Measurements from ENCODE around the gene R3HDM2. TPM values are rescaled to one million over a fixed set of nuclear protein-coding genes. Genes with fewer than 3 reads are reported as not detected.
A peak's percentile ranks its signal among the peaks of the same experiment; 100 is the strongest.
"Not testable (repeated sequence)": the region's sequence is repeated elsewhere in the genome, so short reads cannot be mapped to it uniquely, and the experiment has no call there.

The R3HDM2 gene
- total RNA-seq, 1 experiment from 2014 or later = 34.7 TPM

DNA sequence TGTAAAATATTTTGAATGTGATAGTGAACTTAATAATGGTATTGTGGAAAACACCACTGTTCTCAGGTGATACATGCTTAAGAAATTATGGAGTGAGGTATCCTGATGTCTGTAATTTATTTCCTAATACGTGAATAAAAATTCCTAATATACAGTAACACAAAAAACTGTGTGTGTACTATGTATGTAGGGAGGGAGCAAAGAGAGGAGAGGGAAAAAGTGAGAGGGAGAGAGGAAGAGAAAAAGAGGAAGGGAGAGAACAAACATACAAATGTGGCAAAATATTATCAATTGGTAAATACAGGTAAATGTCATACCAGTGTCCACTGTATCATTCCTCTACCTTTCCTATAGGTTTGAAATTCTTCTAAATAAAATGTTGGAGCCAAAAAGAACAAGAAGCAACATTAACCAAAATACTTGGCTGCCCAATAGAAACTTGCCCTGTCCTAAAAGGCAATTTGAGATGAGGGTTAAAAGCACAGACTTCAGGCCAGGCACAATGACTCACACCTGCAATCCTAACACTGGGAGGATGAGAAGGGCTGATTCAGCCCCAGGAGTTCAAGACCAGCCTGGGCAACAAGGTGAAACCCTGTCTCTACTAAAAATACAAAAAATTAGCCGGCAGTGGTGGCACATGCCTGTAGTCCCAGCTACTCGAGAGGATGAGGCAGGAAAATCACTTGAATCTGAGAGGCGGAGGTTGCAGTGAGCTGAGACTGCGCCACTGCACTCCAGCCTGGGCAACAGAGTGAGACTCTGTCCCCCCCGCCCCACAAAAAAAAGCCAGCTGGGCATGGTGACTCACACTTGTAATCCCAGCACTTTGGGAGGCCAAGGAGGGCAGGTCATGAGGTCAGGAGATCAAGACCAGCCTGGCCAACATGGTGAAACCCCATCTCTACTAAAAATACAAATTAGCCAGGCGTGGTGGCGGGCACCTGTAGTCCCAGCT, 14.5 kb downstream of the R3HDM2 start:
- ChIA-PET CTCF (interaction anchor here (0.6 to 3.1 kb wide), 2 partner anchors 36 to 144 kb away, joined by 4 to 13 read pairs; no protein-coding TSS in a partner anchor), POLR2A (no interaction called here)
- Mint-ChIP-seq H3K4me1 (peaks cover 12% of the 10 kb centered on the region), H3K27me3 (ENCODE audit: low read depth) (no peaks in the 10 kb centered on the region), H3K4me3 (no peak overlapping the region), H3K9me3 (no peaks in the 10 kb centered on the region), H3K36me3 (no peaks in the 10 kb centered on the region), H3K27ac (0 out of 2 replicates have a peak overlapping the region, but pooled peaks have one; percentile 47)
- ATAC-seq (no peak), DNase-seq (ENCODE audit: low spot score) (no peak)
- peak; percentile 30; the same call in 1 of the 2 replicates for TF ChIP-seq ZNF121 (CRISPR knock-in tag; IDR thresholded peaks at IDR 0.05)
- TF ChIP-seq ZNF671 (CRISPR knock-in tag; IDR thresholded peaks at IDR 0.05) = no peak

- peak overlapping the region; percentile 36; the same call in 1 of the 2 replicates for H3K27ac Mint-ChIP-seq
- CTCF ChIA-PET = interaction anchor here (1.4 to 2.0 kb wide), 2 partner anchors 37 to 46 kb away, joined by 4 to 9 read pairs; no protein-coding TSS in a partner anchor
- no peak overlapping the region for H3K4me3 Mint-ChIP-seq
Measured at GRCh38 chr12:57415088-57415487, 15.8 kb downstream of the R3HDM2 start.

DNA sequence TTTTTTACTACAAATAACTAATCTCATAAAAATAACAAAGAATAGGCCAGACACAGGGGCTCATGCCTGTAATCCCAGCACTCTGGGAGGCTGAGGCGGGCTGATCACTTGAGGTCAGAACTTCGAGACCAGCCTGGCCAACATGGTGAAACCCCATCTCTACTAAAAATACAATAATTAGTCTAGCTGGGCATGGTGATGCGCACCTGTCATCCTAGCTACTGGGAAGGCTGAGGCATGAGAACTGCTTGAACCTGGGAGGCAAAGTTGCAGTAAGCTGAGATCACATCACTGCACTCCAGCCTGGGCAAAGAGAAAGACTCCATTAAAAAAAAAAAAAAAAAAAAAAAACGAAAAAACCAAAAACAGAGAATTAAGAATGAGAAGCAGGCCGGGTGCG, 16.7 kb downstream of the R3HDM2 start:
- POLR2A ChIA-PET = interaction anchor here (0.6 kb wide), 1 partner anchor 11 kb away, joined by 3 read pairs; no protein-coding TSS in a partner anchor
- not testable (repeated sequence) for H3K27ac Mint-ChIP-seq

More at GRCh38 chr12:57415088-57415487, 15.8 kb downstream of the R3HDM2 start:
- no peaks in the 10 kb centered on the region for H3K27me3 Mint-ChIP-seq (ENCODE audit: low read depth)
- DNase-seq (ENCODE audit: low spot score) = no peak
- H3K36me3 Mint-ChIP-seq = no peaks in the 10 kb centered on the region
- H3K4me1 Mint-ChIP-seq = peaks cover 12% of the 10 kb centered on the region
- TF ChIP-seq ZNF138 (CRISPR knock-in tag; conservative IDR thresholded peaks at IDR 0.05) (no peak), ATF1 (CRISPR knock-in tag; IDR thresholded peaks at IDR 0.05) (no peak), ZBTB43 (CRISPR knock-in tag; IDR thresholded peaks at IDR 0.05) (no peak), MLX (CRISPR knock-in tag; IDR thresholded peaks at IDR 0.05) (no peak), SOX15 (CRISPR knock-in tag; IDR thresholded peaks at IDR 0.05) (no peak), ZNF423 (CRISPR knock-in tag; IDR thresholded peaks at IDR 0.05) (no peak), HMGXB4 (CRISPR knock-in tag; IDR thresholded peaks at IDR 0.05) (no peak), NR3C1 (CRISPR knock-in tag; conservative IDR thresholded peaks at IDR 0.05; ENCODE audit: low read depth) (no peak), PRRX2 (CRISPR knock-in tag; IDR thresholded peaks at IDR 0.05) (no peak), NFYB (CRISPR knock-in tag; conservative IDR thresholded peaks at IDR 0.05; ENCODE audit: low read depth) (no peak), ZNF425 (CRISPR knock-in tag; conservative IDR thresholded peaks at IDR 0.05) (no peak)
- TF ChIP-seq, protein P1, sequence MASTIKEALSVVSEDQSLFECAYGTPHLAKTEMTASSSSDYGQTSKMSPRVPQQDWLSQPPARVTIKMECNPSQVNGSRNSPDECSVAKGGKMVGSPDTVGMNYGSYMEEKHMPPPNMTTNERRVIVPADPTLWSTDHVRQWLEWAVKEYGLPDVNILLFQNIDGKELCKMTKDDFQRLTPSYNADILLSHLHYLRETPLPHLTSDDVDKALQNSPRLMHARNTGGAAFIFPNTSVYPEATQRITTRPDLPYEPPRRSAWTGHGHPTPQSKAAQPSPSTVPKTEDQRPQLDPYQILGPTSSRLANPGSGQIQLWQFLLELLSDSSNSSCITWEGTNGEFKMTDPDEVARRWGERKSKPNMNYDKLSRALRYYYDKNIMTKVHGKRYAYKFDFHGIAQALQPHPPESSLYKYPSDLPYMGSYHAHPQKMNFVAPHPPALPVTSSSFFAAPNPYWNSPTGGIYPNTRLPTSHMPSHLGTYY (CRISPR knock-in tag; IDR thresholded peaks at IDR 0.05) = no peak
- TF ChIP-seq, protein P2, sequence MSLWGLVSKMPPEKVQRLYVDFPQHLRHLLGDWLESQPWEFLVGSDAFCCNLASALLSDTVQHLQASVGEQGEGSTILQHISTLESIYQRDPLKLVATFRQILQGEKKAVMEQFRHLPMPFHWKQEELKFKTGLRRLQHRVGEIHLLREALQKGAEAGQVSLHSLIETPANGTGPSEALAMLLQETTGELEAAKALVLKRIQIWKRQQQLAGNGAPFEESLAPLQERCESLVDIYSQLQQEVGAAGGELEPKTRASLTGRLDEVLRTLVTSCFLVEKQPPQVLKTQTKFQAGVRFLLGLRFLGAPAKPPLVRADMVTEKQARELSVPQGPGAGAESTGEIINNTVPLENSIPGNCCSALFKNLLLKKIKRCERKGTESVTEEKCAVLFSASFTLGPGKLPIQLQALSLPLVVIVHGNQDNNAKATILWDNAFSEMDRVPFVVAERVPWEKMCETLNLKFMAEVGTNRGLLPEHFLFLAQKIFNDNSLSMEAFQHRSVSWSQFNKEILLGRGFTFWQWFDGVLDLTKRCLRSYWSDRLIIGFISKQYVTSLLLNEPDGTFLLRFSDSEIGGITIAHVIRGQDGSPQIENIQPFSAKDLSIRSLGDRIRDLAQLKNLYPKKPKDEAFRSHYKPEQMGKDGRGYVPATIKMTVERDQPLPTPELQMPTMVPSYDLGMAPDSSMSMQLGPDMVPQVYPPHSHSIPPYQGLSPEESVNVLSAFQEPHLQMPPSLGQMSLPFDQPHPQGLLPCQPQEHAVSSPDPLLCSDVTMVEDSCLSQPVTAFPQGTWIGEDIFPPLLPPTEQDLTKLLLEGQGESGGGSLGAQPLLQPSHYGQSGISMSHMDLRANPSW (CRISPR knock-in tag; conservative IDR thresholded peaks at IDR 0.05; ENCODE audit: low read depth) = no peak
- H3K9me3 Mint-ChIP-seq = no peaks in the 10 kb centered on the region
- POLR2A ChIA-PET = interaction anchor here (0.5 kb wide), 1 partner anchor 107 kb away, joined by 4 read pairs; no protein-coding TSS in a partner anchor
- ATAC-seq = no peak

More for the DNA sequence above, 16.7 kb downstream of the R3HDM2 start:
- not testable (repeated sequence) for H3K9me3 Mint-ChIP-seq; H3K4me3 Mint-ChIP-seq; DNase-seq (ENCODE audit: low spot score); H3K27me3 Mint-ChIP-seq (ENCODE audit: low read depth); ATAC-seq; H3K36me3 Mint-ChIP-seq
- peaks cover 12% of the 10 kb centered on the region for H3K4me1 Mint-ChIP-seq
- CTCF ChIA-PET = interaction anchor here (0.6 to 2.0 kb wide), 3 partner anchors 38 to 60 kb away, joined by 4 to 9 read pairs (median 5); no protein-coding TSS in a partner anchor

Measured in WTC11 (cell line).